ENCODE results near the gene PITPNC1. TPM values are rescaled to one million over a fixed set of nuclear protein-coding genes. Genes with fewer than 3 reads are reported as not detected.
"Not testable (repeated sequence)": the region's sequence is repeated elsewhere in the genome, so short reads cannot be mapped to it uniquely, and the experiment has no call there.

The PITPNC1 gene
- total RNA-seq, 1 experiment from 2014 or later: 20.8 TPM

DNA sequence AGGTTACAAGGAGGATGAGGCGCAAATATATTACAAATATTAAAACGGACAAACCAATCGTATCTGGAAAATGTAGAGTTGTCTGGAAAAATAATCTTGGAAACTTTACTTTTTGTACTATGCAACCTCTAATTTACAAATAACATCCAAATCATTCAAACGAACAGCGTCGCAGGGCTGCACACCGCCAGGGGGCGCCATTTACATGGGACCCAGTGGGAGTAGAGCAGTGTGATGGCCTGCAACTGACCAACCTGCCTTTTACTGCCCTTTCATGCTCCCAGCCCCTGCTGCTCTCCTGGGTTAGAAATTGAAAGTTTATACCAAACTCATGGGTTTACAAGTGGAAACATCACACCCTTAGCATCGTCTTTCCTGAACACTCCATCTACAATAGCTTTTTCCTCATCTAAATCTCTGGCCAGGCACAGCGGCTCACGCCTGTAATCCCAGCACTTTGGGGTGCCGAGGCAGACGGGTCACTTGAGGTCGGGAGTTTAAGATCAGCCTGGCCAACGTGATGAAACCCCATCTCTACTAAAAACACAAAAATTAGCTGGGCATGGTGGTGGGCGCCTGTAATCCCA, 10.0 kb downstream of the PITPNC1 start:
- TSS peak; percentile 34 for BruUV-seq (replicated peaks)
- TF ChIP-seq SIN3A (IDR thresholded peaks at IDR 0.05; ENCODE audit: borderline replicate concordance, insufficient read depth, low read depth, low read length) (no peak), TCF7L2 (IDR thresholded peaks at IDR 0.05; ENCODE audit: low read depth, low read length) (no peak)
- TF ChIP-seq, protein P1, sequence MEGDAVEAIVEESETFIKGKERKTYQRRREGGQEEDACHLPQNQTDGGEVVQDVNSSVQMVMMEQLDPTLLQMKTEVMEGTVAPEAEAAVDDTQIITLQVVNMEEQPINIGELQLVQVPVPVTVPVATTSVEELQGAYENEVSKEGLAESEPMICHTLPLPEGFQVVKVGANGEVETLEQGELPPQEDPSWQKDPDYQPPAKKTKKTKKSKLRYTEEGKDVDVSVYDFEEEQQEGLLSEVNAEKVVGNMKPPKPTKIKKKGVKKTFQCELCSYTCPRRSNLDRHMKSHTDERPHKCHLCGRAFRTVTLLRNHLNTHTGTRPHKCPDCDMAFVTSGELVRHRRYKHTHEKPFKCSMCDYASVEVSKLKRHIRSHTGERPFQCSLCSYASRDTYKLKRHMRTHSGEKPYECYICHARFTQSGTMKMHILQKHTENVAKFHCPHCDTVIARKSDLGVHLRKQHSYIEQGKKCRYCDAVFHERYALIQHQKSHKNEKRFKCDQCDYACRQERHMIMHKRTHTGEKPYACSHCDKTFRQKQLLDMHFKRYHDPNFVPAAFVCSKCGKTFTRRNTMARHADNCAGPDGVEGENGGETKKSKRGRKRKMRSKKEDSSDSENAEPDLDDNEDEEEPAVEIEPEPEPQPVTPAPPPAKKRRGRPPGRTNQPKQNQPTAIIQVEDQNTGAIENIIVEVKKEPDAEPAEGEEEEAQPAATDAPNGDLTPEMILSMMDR (IDR thresholded peaks at IDR 0.05): peak; percentile 90
- no peaks in the 10 kb centered on the region for H3K27me3 ChIP-seq (ENCODE audit: control insufficient read depth, insufficient read depth, low read length)
- H3K36me3 ChIP-seq (ENCODE audit: control insufficient read depth, insufficient read depth, low read length): no peaks in the 10 kb centered on the region
- peak overlapping the region; percentile 62 for H3K27ac ChIP-seq (ENCODE audit: low read length)
- peak; percentile 68 for ATAC-seq
- intact Hi-C loops (cut with micrococcal nuclease; ENCODE audit: unreplicated experiment): loop anchor here (2.0 kb wide), 1 partner anchor 88 kb away; no protein-coding TSS in a partner anchor
- POLR2A ChIA-PET: no interaction called here
- DNase-seq (ENCODE audit: low read depth, low spot score): no peak
- in situ Hi-C loops (cut with HindIII; ENCODE audit: low pct_unique_long_range_greater_than_20kb, low sequenced_read_pairs): no loop called here
- H3K9me3 ChIP-seq (ENCODE audit: control insufficient read depth, insufficient read depth, low read depth, low read length): no peaks in the 10 kb centered on the region
- no peak overlapping the region for H3K4me3 ChIP-seq (ENCODE audit: low read depth in 2 of 2, low read length in 2 of 2)
- CTCF ChIA-PET: interaction anchor here (2.8 kb wide), 1 partner anchor 88 kb away, joined by 15 read pairs; no protein-coding TSS in a partner anchor
- H3K4me1 ChIP-seq (ENCODE audit: control insufficient read depth, insufficient read depth, low read length): peaks cover 41% of the 10 kb centered on the region

- H3K4me1 ChIP-seq (ENCODE audit: control insufficient read depth, insufficient read depth, low read length): peaks cover 41% of the 10 kb centered on the region
- POLR2A ChIA-PET; BruUV-seq (replicated peaks); H3K27me3 ChIP-seq (ENCODE audit: control insufficient read depth, insufficient read depth, low read length); H3K4me3 ChIP-seq (ENCODE audit: low read depth in 2 of 2, low read length in 2 of 2); H3K27ac ChIP-seq (ENCODE audit: low read length); intact Hi-C loops (cut with micrococcal nuclease; ENCODE audit: unreplicated experiment); in situ Hi-C loops (cut with HindIII; ENCODE audit: low pct_unique_long_range_greater_than_20kb, low sequenced_read_pairs); H3K9me3 ChIP-seq (ENCODE audit: control insufficient read depth, insufficient read depth, low read depth, low read length); ATAC-seq; DNase-seq (ENCODE audit: low read depth, low spot score); H3K36me3 ChIP-seq (ENCODE audit: control insufficient read depth, insufficient read depth, low read length): not testable (repeated sequence)
- CTCF ChIA-PET: interaction anchor here (2.8 kb wide), 1 partner anchor 87 kb away, joined by 15 read pairs; no protein-coding TSS in a partner anchor
Observed at GRCh38 chr17:67388536-67388935, 11.5 kb downstream of the PITPNC1 start.

- no peak for DNase-seq (ENCODE audit: low read depth, low spot score)
- peak overlapping the region; percentile 74 for H3K27ac ChIP-seq (ENCODE audit: low read length)
- no peaks in the 10 kb centered on the region for H3K36me3 ChIP-seq (ENCODE audit: control insufficient read depth, insufficient read depth, low read length)
- no peaks in the 10 kb centered on the region for H3K27me3 ChIP-seq (ENCODE audit: control insufficient read depth, insufficient read depth, low read length)
- no peak for ATAC-seq
- POLR2A ChIA-PET: interaction anchor here (0.7 kb wide), 1 partner anchor 66 kb away, joined by 3 read pairs; no protein-coding TSS in a partner anchor
- intact Hi-C loops (cut with micrococcal nuclease; ENCODE audit: unreplicated experiment) (no loop called here), in situ Hi-C loops (cut with HindIII; ENCODE audit: low pct_unique_long_range_greater_than_20kb, low sequenced_read_pairs) (no loop called here)
- peaks cover 41% of the 10 kb centered on the region for H3K4me1 ChIP-seq (ENCODE audit: control insufficient read depth, insufficient read depth, low read length)
- H3K4me3 ChIP-seq (ENCODE audit: low read depth in 2 of 2, low read length in 2 of 2): no peak overlapping the region
- TF ChIP-seq, protein P1 (IDR thresholded peaks at IDR 0.05): no peak
- TF ChIP-seq TCF7L2 (IDR thresholded peaks at IDR 0.05; ENCODE audit: low read depth, low read length) (no peak), SIN3A (IDR thresholded peaks at IDR 0.05; ENCODE audit: borderline replicate concordance, insufficient read depth, low read depth, low read length) (no peak), POLR2AphosphoS5 (IDR thresholded peaks at IDR 0.05; ENCODE audit: low read depth, low read length) (no peak)
- TF ChIP-seq, protein P2, sequence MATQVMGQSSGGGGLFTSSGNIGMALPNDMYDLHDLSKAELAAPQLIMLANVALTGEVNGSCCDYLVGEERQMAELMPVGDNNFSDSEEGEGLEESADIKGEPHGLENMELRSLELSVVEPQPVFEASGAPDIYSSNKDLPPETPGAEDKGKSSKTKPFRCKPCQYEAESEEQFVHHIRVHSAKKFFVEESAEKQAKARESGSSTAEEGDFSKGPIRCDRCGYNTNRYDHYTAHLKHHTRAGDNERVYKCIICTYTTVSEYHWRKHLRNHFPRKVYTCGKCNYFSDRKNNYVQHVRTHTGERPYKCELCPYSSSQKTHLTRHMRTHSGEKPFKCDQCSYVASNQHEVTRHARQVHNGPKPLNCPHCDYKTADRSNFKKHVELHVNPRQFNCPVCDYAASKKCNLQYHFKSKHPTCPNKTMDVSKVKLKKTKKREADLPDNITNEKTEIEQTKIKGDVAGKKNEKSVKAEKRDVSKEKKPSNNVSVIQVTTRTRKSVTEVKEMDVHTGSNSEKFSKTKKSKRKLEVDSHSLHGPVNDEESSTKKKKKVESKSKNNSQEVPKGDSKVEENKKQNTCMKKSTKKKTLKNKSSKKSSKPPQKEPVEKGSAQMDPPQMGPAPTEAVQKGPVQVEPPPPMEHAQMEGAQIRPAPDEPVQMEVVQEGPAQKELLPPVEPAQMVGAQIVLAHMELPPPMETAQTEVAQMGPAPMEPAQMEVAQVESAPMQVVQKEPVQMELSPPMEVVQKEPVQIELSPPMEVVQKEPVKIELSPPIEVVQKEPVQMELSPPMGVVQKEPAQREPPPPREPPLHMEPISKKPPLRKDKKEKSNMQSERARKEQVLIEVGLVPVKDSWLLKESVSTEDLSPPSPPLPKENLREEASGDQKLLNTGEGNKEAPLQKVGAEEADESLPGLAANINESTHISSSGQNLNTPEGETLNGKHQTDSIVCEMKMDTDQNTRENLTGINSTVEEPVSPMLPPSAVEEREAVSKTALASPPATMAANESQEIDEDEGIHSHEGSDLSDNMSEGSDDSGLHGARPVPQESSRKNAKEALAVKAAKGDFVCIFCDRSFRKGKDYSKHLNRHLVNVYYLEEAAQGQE (IDR thresholded peaks at IDR 0.05; ENCODE audit: insufficient read depth in 1 of 2, low read depth in 2 of 2, low read length in 1 of 2): no peak
- BruUV-seq (replicated peaks): no TSS peak
- H3K9me3 ChIP-seq (ENCODE audit: control insufficient read depth, insufficient read depth, low read depth, low read length): no peaks in the 10 kb centered on the region
- CTCF ChIA-PET: interaction anchor here (0.6 kb wide), 1 partner anchor 108 kb away, joined by 3 read pairs; no protein-coding TSS in a partner anchor
Observed at GRCh38 chr17:67388986-67389385, 11.9 kb downstream of the PITPNC1 start.

All from Panc1 (cell line).